GM12878 (cell line): Measurements from ENCODE around the gene KDM4C. TPM values are rescaled to one million over a fixed set of nuclear protein-coding genes. Genes with fewer than 3 reads are reported as not detected.

Experiments
- ATAC-seq: fragments of 200-7000 bp; cut with Tn5 transposase; 3 replicates; pipeline ENCODE4 v1.9.1; 2020; ENCODE audit warnings: mild to moderate bottlenecking, moderate library complexity
- BruUV-seq: library from RNA; stranded (reverse); fragments of 400-500 nt; replicated peaks from 2 replicates; lab custom pipeline; 2021; lab: Mats Ljungman, UMichigan
- CTCF ChIA-PET: fragments of 300-600 bp; sonication (Branson Sonifier 250); formaldehyde crosslinking; extraction: SDS; loops from one replicate; lab custom pipeline; 2021; ENCODE audit warnings: inconsistent platforms; lab: Yijun Ruan, JAX
- POLR2A ChIA-PET: fragments of 350-600 bp; formaldehyde crosslinking; extraction: SDS; loops from one replicate; lab custom pipeline; 2021; ENCODE audit warnings: inconsistent platforms; lab: Charles Lee
- RAD21 ChIA-PET: fragments of 300-600 bp; sonication (Branson Sonifier 250); formaldehyde crosslinking; loops from one replicate; lab custom pipeline; 2023; ENCODE audit warnings: antibody characterized with exemption; ENCODE audit not compliant: unreplicated experiment; lab: Charles Lee
- SMC1A ChIA-PET: fragments of 300-600 bp; sonication (Branson Sonifier 250); formaldehyde crosslinking; loops from one replicate; lab custom pipeline; 2023; ENCODE audit not compliant: unreplicated experiment, uncharacterized antibody; lab: Charles Lee
- DNase-seq: peaks from one replicate; pipeline ENCODE4 v3.0.0-alpha.2; 2011; ENCODE audit warnings: low read depth, low spot score
- FAIRE-seq: peaks from 3 replicates; lab custom pipeline; 2011; peaks lifted over from hg19 to GRCh38; lab: Jason Lieb, UNC
- H2AFZ ChIP-seq: 2 replicates; pipeline ENCODE4 v1.6.0; 2011; ENCODE audit warnings: low read depth, low read length, control low read depth; ENCODE audit not compliant: control insufficient read depth
- H3K27ac ChIP-seq: 2 replicates; pipeline ENCODE4 v1.5.1; 2011; ENCODE audit warnings: control low read depth; ENCODE audit not compliant: control insufficient read depth, insufficient read depth
- H3K27me3 ChIP-seq, 2 experiments: replicated peaks in 1 of 2; 2 replicates each; pipeline versions ENCODE4 v1.6.0 to v1.6.1; 2011; ENCODE audit warnings: low read length in 1 of 2; ENCODE audit not compliant: control insufficient read depth in 2 of 2, insufficient read depth in 2 of 2
- H3K36me3 ChIP-seq, 2 experiments: 2 replicates each; pipeline ENCODE4 v1.5.1; 2011; ENCODE audit warnings: low read length in 1 of 2; ENCODE audit not compliant: control insufficient read depth in 2 of 2, insufficient read depth in 2 of 2
- H3K4me1 ChIP-seq: 2 replicates; pipeline ENCODE4 v1.6.1; 2011; ENCODE audit warnings: mild to moderate bottlenecking, low read length, moderate library complexity, mixed read lengths; ENCODE audit not compliant: control insufficient read depth, insufficient read depth
- H3K4me2 ChIP-seq: 2 replicates; pipeline ENCODE4 v1.6.0; 2011; ENCODE audit warnings: control low read depth; ENCODE audit not compliant: control insufficient read depth, insufficient read depth
- H3K4me3 ChIP-seq: fragments of 200-600 bp; sonication (generic); 2 replicates; pipeline ENCODE4 v1.5.1; 2016
- H3K79me2 ChIP-seq: 2 replicates; pipeline ENCODE4 v1.6.0; 2011; ENCODE audit warnings: low read length; ENCODE audit not compliant: control insufficient read depth, insufficient read depth
- H3K9ac ChIP-seq: 2 replicates; pipeline ENCODE4 v1.8.0; 2011; ENCODE audit warnings: low read length, control low read depth, mixed read lengths; ENCODE audit not compliant: control insufficient read depth, insufficient read depth
- H3K9me3 ChIP-seq: replicated peaks from 3 replicates; pipeline ENCODE4 v1.5.1; 2011; ENCODE audit warnings: mild to moderate bottlenecking, low read length; ENCODE audit not compliant: control insufficient read depth, insufficient read depth
- H4K20me1 ChIP-seq: 2 replicates; pipeline ENCODE4 v1.6.0; 2011; ENCODE audit not compliant: control insufficient read depth, insufficient read depth
- BCL11A ChIP-seq: IDR thresholded peaks from 2 replicates; pipeline ENCODE4 v1.6.1; 2011; ENCODE audit warnings: low read depth, low read length
- EGR1 ChIP-seq, 2 experiments: IDR thresholded peaks; 1 replicate in 1 of 2; 2 replicates in 1 of 2; pipeline ENCODE4 v1.6.1; 2011 to 2012; ENCODE audit warnings: low read depth in 2 of 2, low read length in 2 of 2, borderline replicate concordance in 1 of 2, mild to moderate bottlenecking in 1 of 2, moderate library complexity in 1 of 2
- NBN ChIP-seq: fragments of 450-650 bp; IDR thresholded peaks from 2 replicates; pipeline ENCODE4 v1.6.1; 2016
- STAT1 ChIP-seq: fragments of 450-650 bp; conservative IDR thresholded peaks from 2 replicates; pipeline ENCODE4 v1.6.1; 2014; ENCODE audit warnings: antibody characterized with exemption, mild to moderate bottlenecking
- ZNF274 ChIP-seq: IDR thresholded peaks from one replicate; pipeline ENCODE4 v1.8.0; 2011; ENCODE audit not compliant: insufficient read length, insufficient read depth
- whole genome bisulfite sequencing: methylation state at CpG from one replicate; pipeline ENCODE4 v1.1.6; 2016; ENCODE audit warnings: low lambda C conversion rate; ENCODE audit not compliant: insufficient replicate concordance, insufficient coverage; ENCODE audit errors: missing lambda C conversion rate; 5-methylcytosine and 5-hydroxymethylcytosine counted together
- in situ Hi-C: fragments of 300-500 bp; cut with MboI; formaldehyde crosslinking; loops from 9 replicates; pipeline ENCODE4 v1.14.3; 2018; ENCODE audit warnings: mixed read lengths
- intact Hi-C: fragments of 100-400 bp; cut with micrococcal nuclease; formaldehyde crosslinking; loops from one replicate; pipeline ENCODE4 v1.14.2; 2022; ENCODE audit not compliant: unreplicated experiment
- polyA plus RNA-seq, 11 experiments: library from polyadenylated mRNA; depleted of rRNA in 4 of 11; unstranded in 6 of 11; stranded (reverse) in 5 of 11; fragments of >200 nt; fragmentation: Nextera tagmentation in 4 of 11; fragmentation: Illumina TruSeq in 1 of 11; extraction: Ambion mirVana in 4 of 11; extraction: Trizol in 1 of 11; gene quantifications; 1 replicate in 1 of 11; 2 replicates in 10 of 11; pipeline versions ENCODE4 v1.2.1 to v1.2.3, GENCODE V29; 2011 to 2016; ENCODE audit warnings: inconsistent platforms in 2 of 11, missing spikeins in 2 of 11, low read depth in 1 of 11
- total RNA-seq, 4 experiments: library from RNA; depleted of rRNA in 3 of 4; stranded (reverse); fragments of >200 nt in 3 of 4; fragmentation: Illumina TruSeq in 1 of 4; extraction: Trizol in 1 of 4; gene quantifications; 2 replicates each; pipeline versions ENCODE4 v1.2.1 to v1.2.3, GENCODE V29; 2013 to 2021
- TF ChIP-seq, protein P1 (sequence below): fragments of 150-350 bp; IDR thresholded peaks from 2 replicates; pipeline ENCODE4 v1.6.1; 2014; ENCODE audit warnings: mild to moderate bottlenecking, low read depth, low read length

Gene KDM4C
- total and polyA plus RNA-seq, 10 of the 15 experiments (the other 5 are each of a cell fraction or from before 2014, with no cell fraction given): 6.8 to 41.2 (median 20.1) TPM

DNA sequence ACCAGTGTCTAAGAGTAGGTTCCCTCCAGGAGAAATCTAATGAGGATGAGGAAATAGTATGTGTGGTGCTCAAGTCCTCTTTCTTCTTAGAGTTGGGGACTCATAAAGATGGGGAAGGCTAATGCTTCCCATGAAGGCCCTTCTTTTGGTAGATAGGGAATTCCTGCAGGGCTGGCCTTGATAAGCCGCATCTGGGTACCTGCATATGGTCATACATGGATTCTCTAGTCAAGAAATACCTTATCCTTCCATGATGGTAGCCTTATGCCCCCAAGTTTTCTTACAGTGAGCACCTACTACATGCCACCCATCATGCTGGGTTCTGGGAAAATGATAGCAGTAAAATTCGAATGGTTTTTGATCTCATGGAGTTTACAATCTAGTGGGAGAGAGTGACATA lies 382.6 kb downstream of the KDM4C start:
- ATAC-seq (no peak), DNase-seq (no peak), FAIRE-seq (no peak)
- Histone ChIP-seq H3K4me1 (no peaks in the 10 kb centered on the region), H2AFZ (no peak overlapping the region), H3K79me2 (no peaks in the 10 kb centered on the region), H3K9me3 (no peaks in the 10 kb centered on the region), H3K4me3 (no peak overlapping the region), H3K4me2 (no peak overlapping the region), H3K9ac (no peak overlapping the region), H3K27me3 (no peaks in the 10 kb centered on the region), H3K36me3 (no peaks in the 10 kb centered on the region; a peak in 2 of 4 replicates), H4K20me1 (no peaks in the 10 kb centered on the region), H3K27ac (no peak overlapping the region)
- POLR2A ChIA-PET: no interaction called here
- BruUV-seq: no TSS peak
- TF ChIP-seq ZNF274 (no peak), STAT1 (no peak), BCL11A (no peak), EGR1 (IDR thresholded peaks at IDR 0.05; ENCODE audit: borderline replicate concordance in 1 of 2, low read depth in 2 of 2, low read length in 2 of 2) (no peak), NBN (no peak)
- TF ChIP-seq, protein P1, sequence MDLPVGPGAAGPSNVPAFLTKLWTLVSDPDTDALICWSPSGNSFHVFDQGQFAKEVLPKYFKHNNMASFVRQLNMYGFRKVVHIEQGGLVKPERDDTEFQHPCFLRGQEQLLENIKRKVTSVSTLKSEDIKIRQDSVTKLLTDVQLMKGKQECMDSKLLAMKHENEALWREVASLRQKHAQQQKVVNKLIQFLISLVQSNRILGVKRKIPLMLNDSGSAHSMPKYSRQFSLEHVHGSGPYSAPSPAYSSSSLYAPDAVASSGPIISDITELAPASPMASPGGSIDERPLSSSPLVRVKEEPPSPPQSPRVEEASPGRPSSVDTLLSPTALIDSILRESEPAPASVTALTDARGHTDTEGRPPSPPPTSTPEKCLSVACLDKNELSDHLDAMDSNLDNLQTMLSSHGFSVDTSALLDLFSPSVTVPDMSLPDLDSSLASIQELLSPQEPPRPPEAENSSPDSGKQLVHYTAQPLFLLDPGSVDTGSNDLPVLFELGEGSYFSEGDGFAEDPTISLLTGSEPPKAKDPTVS: no peak
- CTCF ChIA-PET: no interaction called here
- WGBS: 95% methylated on average over 2 of the region's 2 CpGs
- SMC1A ChIA-PET: no interaction called here
- RAD21 ChIA-PET: no interaction called here
- in situ Hi-C loops: no loop called here
- intact Hi-C loops: no loop called here
